GM19193 (cell line): ENCODE measurements around the gene ARR3.

Source experiments
- POLR2A ChIP-seq: IDR thresholded peaks from 4 replicates; pipeline ENCODE4 v1.6.1; 2011; ENCODE audit not compliant: insufficient read depth, insufficient read length; ENCODE audit errors: extremely low read depth

Gene ARR3

DNA sequence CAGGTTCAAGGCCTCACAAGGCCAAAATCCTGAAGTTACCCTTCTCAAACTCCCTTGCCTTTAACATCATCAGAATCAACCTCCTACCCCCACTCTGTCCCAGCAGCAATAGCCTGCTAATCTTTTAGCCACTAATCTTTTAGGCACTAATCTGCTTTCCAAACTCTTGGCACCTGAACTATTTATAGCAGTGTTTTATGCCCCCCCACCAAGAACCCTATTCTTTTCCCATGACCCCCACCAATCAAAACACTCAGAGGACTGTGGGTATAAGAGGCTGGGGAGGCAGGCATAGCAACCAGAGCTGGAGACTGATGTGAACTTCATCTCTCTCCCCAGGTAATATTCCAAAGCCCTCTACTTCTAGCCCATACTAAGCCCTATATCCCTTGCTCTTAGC is at the start of gene ARR3:
Gene ARR3, plus strand, starts transcription at position 301 of the 400 bp plus-strand sequence. CDS start 1,052 bp downstream, outside the sequence.
- TF ChIP-seq POLR2A: no peak

GRCh38 chrX:70219938-70220764 is 48.0 kb upstream of the ARR3 start:
- no peak for TF ChIP-seq POLR2A

DNA sequence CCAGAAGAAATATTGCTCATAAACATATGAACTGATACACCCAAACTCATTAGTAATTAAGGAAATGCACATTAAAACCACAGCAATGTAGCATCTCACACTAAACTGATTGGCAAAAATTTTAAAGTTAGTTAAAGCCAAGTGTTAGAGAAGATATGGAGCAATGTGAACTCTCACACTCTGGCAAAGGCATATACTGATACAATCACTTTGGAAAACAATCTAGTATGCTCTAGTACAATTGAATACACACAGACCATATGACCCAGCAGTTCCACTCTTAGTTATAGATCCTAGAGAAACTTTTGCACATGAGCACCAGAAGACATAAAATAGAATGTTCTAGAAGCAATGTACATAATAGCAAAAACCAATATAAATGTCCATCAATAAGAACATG is 42.1 kb upstream of the ARR3 start:
- no peak for TF ChIP-seq POLR2A

- no peak for TF ChIP-seq POLR2A
These were observed 41.4 kb upstream of the ARR3 start for GRCh38 chrX:70226687-70227086.

- no peak for TF ChIP-seq POLR2A
These were observed 36.5 kb upstream of the ARR3 start for GRCh38 chrX:70231666-70232065.

DNA sequence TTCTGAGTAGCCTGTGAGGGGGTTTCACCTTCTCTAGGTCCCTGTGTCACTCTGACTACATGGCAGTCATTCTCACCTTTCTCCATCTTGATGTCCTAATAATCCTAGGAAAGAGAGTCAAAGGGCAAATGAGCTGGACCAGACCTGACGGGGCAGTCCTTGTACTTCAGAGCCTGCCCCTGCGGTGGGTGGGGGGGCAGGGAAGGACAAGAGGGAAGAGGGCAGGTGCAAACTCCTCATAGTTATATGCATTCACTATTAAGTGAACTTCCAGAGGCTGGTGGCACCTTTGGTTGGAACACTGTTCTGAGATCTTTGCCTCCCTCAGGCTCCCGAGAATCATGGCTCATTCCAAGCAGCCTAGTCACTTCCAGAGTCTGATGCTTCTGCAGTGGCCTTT is 33.8 kb upstream of the ARR3 start, which contains the start of gene AWAT1:
Gene AWAT1, plus strand, starts transcription at position 301 of the 400 bp plus-strand sequence. Its CDS starts 41 bp downstream, at position 342.
- no peak for TF ChIP-seq POLR2A

DNA sequence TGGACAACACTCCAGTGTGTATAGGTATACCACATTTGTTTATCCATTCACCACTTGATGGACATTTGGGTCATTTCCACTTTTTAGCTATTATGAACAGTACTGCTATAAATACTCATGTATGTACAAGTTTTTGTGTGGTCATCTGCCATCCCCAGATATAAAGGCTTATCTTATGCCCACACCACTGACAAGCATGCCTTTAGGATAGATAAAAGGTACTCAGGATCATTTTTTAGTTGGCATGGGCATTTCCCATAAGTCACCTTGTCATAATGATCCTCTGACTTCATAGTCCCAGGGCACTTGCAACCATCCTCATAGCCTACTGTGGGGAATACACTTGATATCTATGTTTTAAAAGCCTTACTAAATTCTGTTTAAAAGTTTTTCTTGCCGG is 27.4 kb upstream of the ARR3 start:
- no peak for TF ChIP-seq POLR2A

DNA sequence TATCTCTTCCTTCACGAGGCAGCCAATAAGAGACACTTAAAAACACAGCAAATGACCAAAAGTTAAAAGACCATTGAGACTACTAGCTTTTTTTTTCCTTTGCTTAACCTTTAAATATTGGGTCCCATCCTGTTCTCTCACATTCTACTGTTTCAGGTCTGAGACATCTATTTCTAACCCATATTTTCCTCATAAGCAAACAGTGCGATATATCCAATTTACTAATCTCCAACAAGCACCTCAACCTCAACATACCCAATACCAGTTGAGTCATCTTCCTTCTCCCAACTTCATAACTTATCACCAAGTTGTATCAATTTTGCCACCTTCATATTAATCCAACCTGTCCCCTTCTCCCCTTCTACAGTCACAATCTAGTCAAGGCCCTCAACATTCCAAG is 26.6 kb upstream of the ARR3 start:
- no peak for TF ChIP-seq POLR2A

- TF ChIP-seq POLR2A: no peak
These were observed 23.3 kb upstream of the ARR3 start for GRCh38 chrX:70244881-70245280.

DNA sequence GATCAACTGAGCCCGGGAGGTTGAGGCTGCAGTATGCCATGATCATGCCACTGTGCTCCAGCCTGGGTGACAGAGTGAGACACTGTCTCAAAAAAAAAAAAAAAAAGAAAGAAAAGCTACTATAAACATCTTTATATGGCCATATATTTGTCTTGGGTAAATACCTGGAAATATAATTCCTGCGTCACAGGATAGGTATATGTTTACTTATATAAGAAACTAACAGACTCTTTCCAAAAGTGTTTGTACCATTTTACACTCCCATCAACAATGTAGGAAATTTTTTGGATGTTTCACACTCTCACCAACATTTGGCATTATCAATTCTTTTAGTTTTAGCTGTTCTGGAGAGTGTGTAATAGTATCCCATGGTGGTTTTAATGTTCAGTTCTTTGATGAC is 20.9 kb upstream of the ARR3 start:
- TF ChIP-seq POLR2A: no peak

DNA sequence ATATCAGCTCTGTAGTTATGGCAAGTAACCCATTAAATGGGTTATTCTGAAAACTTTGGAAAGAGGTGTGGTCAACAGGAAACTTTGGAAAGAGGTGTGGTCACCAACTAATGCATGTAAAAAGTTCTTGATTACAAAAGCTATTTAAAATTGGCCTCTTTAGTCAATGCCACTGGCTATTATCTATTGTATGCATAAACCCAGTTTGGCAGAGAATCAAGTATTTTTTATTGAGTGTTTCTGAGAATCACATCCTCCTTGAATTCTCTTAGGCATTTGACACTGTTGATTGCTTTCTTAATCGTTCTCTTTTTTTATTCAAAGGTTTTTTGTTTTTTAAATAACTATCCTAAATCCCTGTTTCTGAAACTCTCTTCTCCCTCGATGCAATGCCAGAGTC is 15.6 kb upstream of the ARR3 start:
- TF ChIP-seq POLR2A: no peak

- TF ChIP-seq POLR2A: no peak
These were observed 14.6 kb upstream of the ARR3 start for GRCh38 chrX:70253377-70254062.

- TF ChIP-seq POLR2A: no peak
These were observed 14.1 kb upstream of the ARR3 start for GRCh38 chrX:70254063-70254400.

DNA sequence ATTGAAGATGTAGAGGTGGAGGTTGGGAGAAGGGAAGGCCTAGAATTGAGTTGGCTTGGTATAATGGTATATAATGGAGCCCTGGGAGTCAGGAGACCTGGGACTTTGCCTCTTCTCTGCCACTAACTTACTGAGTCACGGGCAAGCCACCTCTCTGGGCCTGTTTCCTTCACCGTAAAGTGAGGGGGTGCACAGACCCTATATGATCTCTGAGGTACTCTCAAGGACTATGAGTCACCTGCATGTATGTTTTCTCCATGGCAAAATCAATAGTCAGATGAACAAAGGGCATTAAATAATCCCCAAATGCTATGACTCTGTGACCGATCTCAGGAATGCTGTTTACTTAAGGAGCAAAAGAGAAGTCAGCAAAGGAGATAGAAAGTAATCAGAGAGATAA is 13.2 kb upstream of the ARR3 start:
- TF ChIP-seq POLR2A: no peak

DNA sequence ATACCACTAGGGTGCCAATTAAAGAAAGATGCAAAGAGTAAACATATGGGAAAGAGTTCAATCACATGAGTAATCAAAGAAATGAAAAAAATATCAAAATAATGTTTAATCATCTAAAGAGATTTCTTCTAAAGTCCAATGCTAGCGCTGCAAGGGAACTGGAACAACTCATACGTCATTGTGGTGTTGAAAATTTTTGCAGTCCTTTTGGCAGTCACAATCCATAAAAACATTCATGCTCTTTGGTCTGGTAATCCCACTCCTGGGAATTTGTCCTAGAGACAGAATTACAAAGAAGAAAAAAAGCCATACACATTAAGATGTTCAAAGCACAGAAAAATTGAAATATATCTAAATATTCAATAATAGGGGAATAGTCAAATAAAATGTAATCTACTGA is 12.7 kb upstream of the ARR3 start:
- no peak for TF ChIP-seq POLR2A

GRCh38 chrX:70257423-70258288 is 10.5 kb upstream of the ARR3 start:
- no peak for TF ChIP-seq POLR2A

DNA sequence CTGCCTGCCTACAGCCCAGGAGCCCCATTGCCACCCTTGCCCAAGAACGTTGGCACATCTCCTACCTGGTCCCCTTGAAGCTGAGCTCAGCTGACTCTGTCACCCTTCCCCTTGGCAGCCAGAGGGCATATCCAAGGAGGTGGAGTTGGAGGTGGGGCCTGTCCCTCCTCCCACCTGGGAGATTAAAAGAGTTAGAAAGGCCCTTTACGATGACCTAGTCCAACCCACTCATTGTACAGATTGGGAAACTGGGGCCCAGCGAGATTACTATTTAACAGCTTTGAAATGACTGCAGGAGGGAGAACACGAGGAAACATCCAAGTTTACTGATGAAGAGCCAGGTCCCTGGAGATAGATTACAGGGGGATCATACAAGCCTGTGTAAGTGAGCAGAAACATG is 8.0 kb upstream of the ARR3 start, which contains the start of gene P2RY4:
Gene P2RY4, minus strand, starts transcription at position 101 of the 400 bp plus-strand sequence. CDS start 580 bp downstream, outside the sequence.
- no peak for TF ChIP-seq POLR2A
